OCI-LY7 (cell line): ENCODE data around the gene ST6GAL1.

Experiments used
- CTCF ChIP-seq: fragments of 200-600 bp; sonication (generic); conservative IDR thresholded peaks from 2 replicates; pipeline ENCODE4 v1.5.1; 2014; ENCODE audit warnings: mild to moderate bottlenecking, antibody characterized with exemption, low read length, moderate library complexity, mixed read lengths
- EZH2phosphoT487 ChIP-seq: fragments of 200-600 bp; sonication (generic); IDR thresholded peaks from 2 replicates; pipeline ENCODE4 v1.6.1; 2018; ENCODE audit warnings: low read depth, borderline replicate concordance, mild to moderate bottlenecking, mixed run types, antibody characterized with exemption, low read length, moderate library complexity, mixed read lengths

- TF ChIP-seq CTCF (no peak), EZH2phosphoT487 (no peak)
Observed at GRCh38 chr3:187025656-187026316, 95.5 kb downstream of the ST6GAL1 start.
